K562 (cell line): ENCODE data around the gene DYNLL1. TPM values are rescaled to one million over a fixed set of nuclear protein-coding genes. Genes with fewer than 3 reads are reported as not detected.
A peak's percentile ranks its signal among the peaks of the same experiment; 100 is the strongest.

Source experiments
- DACH1 ChIP-seq: fragments of 450-650 bp; IDR thresholded peaks from 2 replicates; pipeline ENCODE4 v1.6.1; 2018; ENCODE audit not compliant: partially characterized antibody
- FOXA3 ChIP-seq, 2 experiments: fragments of 450-650 bp in 1 of 2; sonication (generic) in 1 of 2; formaldehyde crosslinking; IDR thresholded peaks in 1 of 2; conservative IDR thresholded peaks in 1 of 2; 2 replicates each; pipeline versions ENCODE4 v1.4.0 to v1.8.0; 2020 to 2022; ENCODE audit warnings: mild to moderate bottlenecking in 2 of 2, missing genetic modification reagents in 1 of 2
- HMG20B ChIP-seq: fragments of 250-450 bp; sonication (Bioruptor Pico); IDR thresholded peaks from 2 replicates; pipeline ENCODE4 v1.5.0; 2021; ENCODE audit warnings: mild to moderate bottlenecking
- RBM17 ChIP-seq: fragments of 200-400 bp; formaldehyde crosslinking; IDR thresholded peaks from 2 replicates; pipeline ENCODE4 v1.6.1; 2017; ENCODE audit warnings: low read depth, mild to moderate bottlenecking, low read length, borderline replicate concordance
- SMAD1 ChIP-seq: fragments of 150-350 bp; IDR thresholded peaks from 2 replicates; pipeline ENCODE4 v1.6.1; 2014; ENCODE audit warnings: low read length, low read depth; ENCODE audit not compliant: partially characterized antibody
- SMC3 ChIP-seq: conservative IDR thresholded peaks from 2 replicates; pipeline ENCODE4 v1.6.1; 2011; ENCODE audit warnings: low read depth, low read length, improper control_type of control experiment; ENCODE audit not compliant: insufficient read depth
- U2AF2 ChIP-seq: fragments of 200-400 bp; formaldehyde crosslinking; optimal IDR thresholded peaks from 2 replicates; pipeline ENCODE3; 2017; ENCODE audit warnings: low read depth, mild to moderate bottlenecking, low read length
- ZBTB8A ChIP-seq: fragments of 450-650 bp; IDR thresholded peaks from 2 replicates; pipeline ENCODE4 v1.6.1; 2018; ENCODE audit warnings: mild to moderate bottlenecking, moderate library complexity; ENCODE audit not compliant: partially characterized antibody
- ZNF384 ChIP-seq: IDR thresholded peaks from 2 replicates; pipeline ENCODE4 v1.6.1; 2012; ENCODE audit warnings: low read depth, low read length, improper control_type of control experiment
- ZNF561 ChIP-seq: fragments of 450-650 bp; formaldehyde crosslinking; conservative IDR thresholded peaks from 2 replicates; pipeline ENCODE4 v1.4.0; 2020; ENCODE audit warnings: mild to moderate bottlenecking, moderate library complexity
- ZZZ3 ChIP-seq: fragments of 450-650 bp; IDR thresholded peaks from 2 replicates; pipeline ENCODE4 v1.6.1; 2016; ENCODE audit warnings: antibody characterized with exemption, mild to moderate bottlenecking, moderate library complexity
- polyA plus RNA-seq, 8 experiments: library from polyadenylated mRNA; depleted of rRNA in 4 of 8; stranded (reverse) in 5 of 8; unstranded in 3 of 8; fragments of >200 nt; fragmentation: Nextera tagmentation in 2 of 8; fragmentation: Illumina TruSeq in 1 of 8; extraction: Ambion mirVana in 2 of 8; extraction: Trizol in 1 of 8; gene quantifications; 2 replicates each; pipeline versions ENCODE4 v1.2.1 to v1.2.3, GENCODE V29; 2011 to 2014; ENCODE audit warnings: inconsistent platforms in 1 of 8, missing spikeins in 1 of 8
- total RNA-seq, 7 experiments: library from RNA; depleted of rRNA in 6 of 7; stranded (reverse); fragments of >200 nt in 6 of 7; fragmentation: Illumina TruSeq in 2 of 7; extraction: Trizol in 2 of 7; gene quantifications; 2 replicates each; pipeline versions ENCODE4 v1.2.1 to v1.2.3, GENCODE V29; 2011 to 2021; ENCODE audit warnings: low replicate concordance in 1 of 7
- TF ChIP-seq, protein P1 (sequence below): IDR thresholded peaks from 2 replicates; pipeline ENCODE4 v1.6.1; 2011; ENCODE audit warnings: borderline replicate concordance, low read depth, mild to moderate bottlenecking, moderate library complexity, low read length; ENCODE audit not compliant: insufficient read depth, poor library complexity, severe bottlenecking
- TF ChIP-seq, protein P2 (sequence below): conservative IDR thresholded peaks from 2 replicates; pipeline ENCODE4 v1.6.1; 2011; ENCODE audit warnings: low read depth, mild to moderate bottlenecking, low read length; ENCODE audit not compliant: control insufficient read depth
- TF ChIP-seq, protein P3 (sequence below), 3 experiments: IDR thresholded peaks in 2 of 3; conservative IDR thresholded peaks in 1 of 3; 2 replicates each; pipeline ENCODE4 v1.5.1; 2011 to 2012; ENCODE audit warnings: low read length in 3 of 3, mild to moderate bottlenecking in 3 of 3, control low read depth in 2 of 3, improper control_type of control experiment in 1 of 3, inconsistent platforms in 1 of 3, low read depth in 1 of 3, mixed read lengths in 1 of 3, moderate library complexity in 1 of 3; ENCODE audit not compliant: insufficient read depth in 2 of 3

DYNLL1 gene
- total and polyA plus RNA-seq, 9 of the 15 experiments (the other 6 are each of a cell fraction or from before 2014, with no cell fraction given), result 303 to 1,112 (median 468) TPM

DNA sequence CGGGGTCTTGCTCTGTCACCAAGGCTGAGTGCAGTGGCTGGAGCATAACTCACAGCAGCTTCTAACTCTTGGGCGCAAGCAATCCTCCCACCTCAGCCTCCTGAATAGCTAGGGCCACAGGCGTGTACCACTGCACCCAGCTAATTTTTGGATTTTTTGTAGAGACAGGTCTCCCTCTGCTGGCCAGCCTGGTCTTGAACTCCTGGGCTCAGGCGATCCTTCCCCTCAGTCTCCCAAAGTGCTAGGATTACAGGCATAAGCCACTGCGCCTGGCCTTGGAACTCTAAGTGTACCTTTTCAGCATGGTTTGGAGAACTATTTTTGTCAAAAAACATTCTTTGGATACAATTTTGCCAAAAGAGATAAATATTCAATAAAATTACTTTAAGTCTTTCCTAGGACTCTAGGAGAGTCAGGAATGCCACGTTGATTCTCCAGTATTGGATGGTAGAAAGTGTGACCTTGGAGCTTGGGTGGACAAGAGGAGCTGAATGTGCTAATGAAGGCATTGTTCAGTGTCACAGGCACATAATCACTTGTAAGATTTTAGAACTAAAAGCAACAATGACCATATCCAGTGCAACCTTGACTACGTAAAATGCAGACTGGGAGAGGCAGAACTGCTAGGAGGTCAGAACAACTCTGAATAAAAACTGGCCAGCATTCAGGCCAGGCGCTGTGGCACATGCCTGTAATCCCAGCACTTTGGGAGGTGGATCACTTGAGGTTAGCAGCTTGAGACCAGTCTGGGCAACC is 29.2 kb upstream of the DYNLL1 start (continued):
- TF ChIP-seq ZNF561 (CRISPR knock-in tag), result no peak
- TF ChIP-seq SMC3, result 0 out of 2 replicates have a peak, but pooled peaks have one; percentile 45
- no peak for TF ChIP-seq HMG20B (CRISPR knock-in tag)
- no peak for TF ChIP-seq RBM17
- no peak for TF ChIP-seq U2AF2
- TF ChIP-seq ZNF384, result 0 out of 2 replicates have a peak, but pooled peaks have one; percentile 25
- no peak for TF ChIP-seq FOXA3 (CRISPR knock-in tag; conservative IDR thresholded peaks at IDR 0.05 in 1 of 2, IDR thresholded peaks at IDR 0.05 in 1 of 2)
- TF ChIP-seq DACH1, result no peak
- TF ChIP-seq, protein P1, sequence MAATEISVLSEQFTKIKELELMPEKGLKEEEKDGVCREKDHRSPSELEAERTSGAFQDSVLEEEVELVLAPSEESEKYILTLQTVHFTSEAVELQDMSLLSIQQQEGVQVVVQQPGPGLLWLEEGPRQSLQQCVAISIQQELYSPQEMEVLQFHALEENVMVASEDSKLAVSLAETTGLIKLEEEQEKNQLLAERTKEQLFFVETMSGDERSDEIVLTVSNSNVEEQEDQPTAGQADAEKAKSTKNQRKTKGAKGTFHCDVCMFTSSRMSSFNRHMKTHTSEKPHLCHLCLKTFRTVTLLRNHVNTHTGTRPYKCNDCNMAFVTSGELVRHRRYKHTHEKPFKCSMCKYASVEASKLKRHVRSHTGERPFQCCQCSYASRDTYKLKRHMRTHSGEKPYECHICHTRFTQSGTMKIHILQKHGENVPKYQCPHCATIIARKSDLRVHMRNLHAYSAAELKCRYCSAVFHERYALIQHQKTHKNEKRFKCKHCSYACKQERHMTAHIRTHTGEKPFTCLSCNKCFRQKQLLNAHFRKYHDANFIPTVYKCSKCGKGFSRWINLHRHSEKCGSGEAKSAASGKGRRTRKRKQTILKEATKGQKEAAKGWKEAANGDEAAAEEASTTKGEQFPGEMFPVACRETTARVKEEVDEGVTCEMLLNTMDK, result peak; percentile 41
- TF ChIP-seq ZBTB8A, result no peak
- no peak for TF ChIP-seq SMAD1
- TF ChIP-seq, protein P2, sequence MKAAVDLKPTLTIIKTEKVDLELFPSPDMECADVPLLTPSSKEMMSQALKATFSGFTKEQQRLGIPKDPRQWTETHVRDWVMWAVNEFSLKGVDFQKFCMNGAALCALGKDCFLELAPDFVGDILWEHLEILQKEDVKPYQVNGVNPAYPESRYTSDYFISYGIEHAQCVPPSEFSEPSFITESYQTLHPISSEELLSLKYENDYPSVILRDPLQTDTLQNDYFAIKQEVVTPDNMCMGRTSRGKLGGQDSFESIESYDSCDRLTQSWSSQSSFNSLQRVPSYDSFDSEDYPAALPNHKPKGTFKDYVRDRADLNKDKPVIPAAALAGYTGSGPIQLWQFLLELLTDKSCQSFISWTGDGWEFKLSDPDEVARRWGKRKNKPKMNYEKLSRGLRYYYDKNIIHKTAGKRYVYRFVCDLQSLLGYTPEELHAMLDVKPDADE, result 0 out of 2 replicates have a peak, but pooled peaks have one; percentile 31
- no peak for TF ChIP-seq ZZZ3
- TF ChIP-seq, protein P3, sequence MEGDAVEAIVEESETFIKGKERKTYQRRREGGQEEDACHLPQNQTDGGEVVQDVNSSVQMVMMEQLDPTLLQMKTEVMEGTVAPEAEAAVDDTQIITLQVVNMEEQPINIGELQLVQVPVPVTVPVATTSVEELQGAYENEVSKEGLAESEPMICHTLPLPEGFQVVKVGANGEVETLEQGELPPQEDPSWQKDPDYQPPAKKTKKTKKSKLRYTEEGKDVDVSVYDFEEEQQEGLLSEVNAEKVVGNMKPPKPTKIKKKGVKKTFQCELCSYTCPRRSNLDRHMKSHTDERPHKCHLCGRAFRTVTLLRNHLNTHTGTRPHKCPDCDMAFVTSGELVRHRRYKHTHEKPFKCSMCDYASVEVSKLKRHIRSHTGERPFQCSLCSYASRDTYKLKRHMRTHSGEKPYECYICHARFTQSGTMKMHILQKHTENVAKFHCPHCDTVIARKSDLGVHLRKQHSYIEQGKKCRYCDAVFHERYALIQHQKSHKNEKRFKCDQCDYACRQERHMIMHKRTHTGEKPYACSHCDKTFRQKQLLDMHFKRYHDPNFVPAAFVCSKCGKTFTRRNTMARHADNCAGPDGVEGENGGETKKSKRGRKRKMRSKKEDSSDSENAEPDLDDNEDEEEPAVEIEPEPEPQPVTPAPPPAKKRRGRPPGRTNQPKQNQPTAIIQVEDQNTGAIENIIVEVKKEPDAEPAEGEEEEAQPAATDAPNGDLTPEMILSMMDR (IDR thresholded peaks at IDR 0.05 in 2 of 3, conservative IDR thresholded peaks at IDR 0.05 in 1 of 3; ENCODE audit: insufficient read depth in 2 of 3, low read depth in 1 of 3, low read length in 3 of 3), result peak; percentile 64 to 70 (median 66)
